NOMO-1 treated with DMSO at 0.1 percent for 48 hours (cell line): ENCODE results near the gene NSMCE3.

Experiments used
- DNase-seq: peaks from one replicate; lab custom pipeline; 2025; ENCODE audit not compliant: unreplicated experiment; lab: John Stamatoyannopoulos, UW

Gene NSMCE3

GRCh38 chr15:29222129-29222853 is 47.3 kb downstream of the NSMCE3 start:
- DNase-seq = no peak

GRCh38 chr15:29220852-29221251 is 48.8 kb downstream of the NSMCE3 start:
- DNase-seq = no peak

GRCh38 chr15:29216955-29217354 is 52.7 kb downstream of the NSMCE3 start:
- no peak for DNase-seq
